ENCODE results near the gene GRK4. TPM values are rescaled to one million over a fixed set of nuclear protein-coding genes. Genes with fewer than 3 reads are reported as not detected.

The GRK4 gene
- total RNA-seq, 1 experiment from 2014 or later, result 4.2 TPM

GRCh38 chr4:2944091-2944482 lies 19.3 kb upstream of the GRK4 start:
- H4K20me1 ChIP-seq (ENCODE audit: insufficient read depth), result peaks cover 4% of the 10 kb centered on the region; the same call in 1 of the 2 replicates
- no TSS peak for BruUV-seq (replicated peaks)

More at GRCh38 chr4:2944091-2944482, 19.3 kb upstream of the GRK4 start:
- peaks cover 67 to 92% of the 10 kb centered on the region in 2 experiments for H3K36me3 ChIP-seq (ENCODE audit: control insufficient read depth in 1 of 2, insufficient read depth in 2 of 2, low read length in 2 of 2)
- TF ChIP-seq ZNF274 (IDR thresholded peaks at IDR 0.05; ENCODE audit: low read depth, low read length) (no peak), ELF1 (IDR thresholded peaks at IDR 0.05; ENCODE audit: borderline replicate concordance, low read depth) (no peak), RAD21 (IDR thresholded peaks at IDR 0.05; ENCODE audit: low read depth) (no peak), CEBPB (IDR thresholded peaks at IDR 0.05; ENCODE audit: low read depth) (no peak), SP1 (IDR thresholded peaks at IDR 0.05; ENCODE audit: low read depth) (no peak), EZH2phosphoT487 (IDR thresholded peaks at IDR 0.05; ENCODE audit: borderline replicate concordance) (no peak), FOSL1 (IDR thresholded peaks at IDR 0.05; ENCODE audit: low read depth) (no peak), JUND (IDR thresholded peaks at IDR 0.05) (no peak), POLR2AphosphoS5 (IDR thresholded peaks at IDR 0.05; ENCODE audit: low read depth, low read length) (no peak), REST (IDR thresholded peaks at IDR 0.05; ENCODE audit: low read depth) (no peak), ZBTB33 (IDR thresholded peaks at IDR 0.05; ENCODE audit: extremely low read depth, insufficient replicate concordance, low read length) (no peak), EZH2 (IDR thresholded peaks at IDR 0.05) (no peak), POLR2A (IDR thresholded peaks at IDR 0.05; ENCODE audit: borderline replicate concordance, extremely low read depth, insufficient read depth, insufficient read length) (no peak)
- TF ChIP-seq, protein P1, sequence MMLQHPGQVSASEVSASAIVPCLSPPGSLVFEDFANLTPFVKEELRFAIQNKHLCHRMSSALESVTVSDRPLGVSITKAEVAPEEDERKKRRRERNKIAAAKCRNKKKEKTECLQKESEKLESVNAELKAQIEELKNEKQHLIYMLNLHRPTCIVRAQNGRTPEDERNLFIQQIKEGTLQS (IDR thresholded peaks at IDR 0.05), result no peak
- no peak overlapping the region for H3K4me2 ChIP-seq (ENCODE audit: low read length)
- H3K79me2 ChIP-seq (ENCODE audit: insufficient read depth, low read length), result peaks cover 48% of the 10 kb centered on the region
- DNase-seq (ENCODE audit: low read depth, low spot score) (no peak), ATAC-seq (no peak)
- RAD21 ChIA-PET (ENCODE audit: low non-redundant PET in 1 of 2, low total read pairs in 2 of 2, uncharacterized antibody in 2 of 2, unreplicated experiment in 2 of 2), result no interaction called here
- H3K9ac ChIP-seq (ENCODE audit: low read length), result no peak overlapping the region
- intact Hi-C loops (cut with micrococcal nuclease), result no loop called here
- H3K9me2 ChIP-seq (ENCODE audit: insufficient read depth), result no peaks in the 10 kb centered on the region
- H3K9me3 ChIP-seq (ENCODE audit: control insufficient read depth in 1 of 2, insufficient read depth in 1 of 2, low read depth in 1 of 2, low read length in 2 of 2), result no peaks in the 10 kb centered on the region
- 0 out of 4 replicates have a peak, but pooled peaks cover 0 to under 1% of the 10 kb centered on the region in 2 experiments for H3K4me1 ChIP-seq (ENCODE audit: control insufficient read depth in 1 of 2, insufficient read depth in 2 of 2, low read length in 2 of 2)
- H3K27ac ChIP-seq (ENCODE audit: low read depth, low read length), result no peak overlapping the region
- POLR2A ChIA-PET, result interaction anchor here (0.9 kb wide), 1 partner anchor 8 kb away, joined by 3 read pairs; no protein-coding TSS in a partner anchor
- CTCF ChIA-PET, result interaction anchor here (2.8 kb wide), 1 partner anchor 10 kb away, joined by 7 read pairs; no protein-coding TSS in a partner anchor
- no peak overlapping the region for H2AFZ ChIP-seq (ENCODE audit: low read depth, low read length, poor library complexity, severe bottlenecking)
- no peaks in the 10 kb centered on the region for H3K27me3 ChIP-seq (ENCODE audit: insufficient read depth, low read length)
- no peak overlapping the region for H3K4me3 ChIP-seq (replicated peaks in 1 of 2; ENCODE audit: low read depth in 1 of 2, low read length in 2 of 2)
